Medulla oblongata (tissue), 1 donor: ENCODE data around the gene MBD1.
A peak's percentile ranks its signal among the peaks of the same experiment; 100 is the strongest.
"Not testable (repeated sequence)": the region's sequence is repeated elsewhere in the genome, so short reads cannot be mapped to it uniquely, and the experiment has no call there.

ENCODE experiments used
- DNase-seq: peaks from one replicate; pipeline ENCODE4 v3.0.0-alpha.2; 2015; ENCODE audit errors: extremely low spot score

Gene MBD1

DNA sequence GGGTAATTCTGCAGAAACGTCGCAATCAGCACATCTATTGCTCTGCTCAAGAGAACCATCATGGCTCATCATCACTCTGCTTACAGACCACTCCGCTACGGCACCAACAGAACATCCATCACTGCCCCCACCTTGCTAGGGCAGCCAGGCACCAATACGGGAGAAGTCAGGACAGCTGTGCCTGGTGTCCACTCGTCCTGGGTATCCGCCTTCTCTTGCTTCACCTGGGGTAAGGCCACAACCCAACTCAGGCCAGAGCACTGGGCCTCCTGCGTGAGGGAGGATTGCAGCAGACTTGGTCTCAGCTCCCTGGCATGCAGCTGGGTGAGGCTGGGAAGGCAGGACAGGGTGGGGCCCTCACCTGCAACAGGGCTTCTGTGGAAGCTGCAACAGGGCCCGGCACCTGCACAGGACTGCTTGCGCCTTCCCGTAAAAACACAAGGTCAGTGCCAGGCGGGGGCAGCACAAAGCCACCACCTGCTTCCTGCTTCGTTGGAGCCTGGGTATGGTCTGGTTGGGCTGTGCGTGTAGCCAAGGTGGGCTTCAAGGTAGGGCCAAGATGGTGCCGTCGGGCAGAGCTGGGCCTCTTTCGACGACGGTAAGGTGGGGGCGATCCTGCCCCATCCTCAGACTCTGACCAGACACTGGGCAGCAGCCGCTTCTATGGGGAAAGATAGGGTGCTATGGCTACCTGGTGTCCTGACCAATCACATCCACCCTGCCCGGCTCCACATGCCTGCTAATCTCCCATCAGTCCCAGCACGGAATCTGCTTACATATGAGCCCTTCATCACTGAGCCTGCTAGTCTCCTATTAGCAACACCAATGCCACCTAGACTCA, 7.9 kb downstream of the MBD1 start:
- DNase-seq: no peak

DNA sequence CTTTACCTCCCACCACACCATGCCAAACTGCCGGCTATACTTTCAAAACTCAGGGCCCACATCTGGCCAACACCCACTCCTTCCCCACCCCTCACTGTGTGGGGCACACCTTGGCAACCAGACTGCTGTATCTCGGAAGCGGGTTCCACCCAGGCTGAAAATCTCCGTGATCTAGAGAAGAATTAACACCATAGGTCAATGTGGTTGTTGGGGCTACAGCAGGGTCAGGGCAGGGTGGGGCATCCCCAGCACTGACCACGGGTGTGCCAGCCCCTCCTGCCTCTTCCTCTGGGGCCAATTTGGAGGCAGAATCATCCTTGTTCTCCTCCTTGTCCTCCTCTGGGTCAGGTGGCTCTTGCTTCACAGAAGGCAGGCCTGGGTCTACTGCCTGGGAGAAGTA, 8.8 kb downstream of the MBD1 start:
- no peak for DNase-seq

DNA sequence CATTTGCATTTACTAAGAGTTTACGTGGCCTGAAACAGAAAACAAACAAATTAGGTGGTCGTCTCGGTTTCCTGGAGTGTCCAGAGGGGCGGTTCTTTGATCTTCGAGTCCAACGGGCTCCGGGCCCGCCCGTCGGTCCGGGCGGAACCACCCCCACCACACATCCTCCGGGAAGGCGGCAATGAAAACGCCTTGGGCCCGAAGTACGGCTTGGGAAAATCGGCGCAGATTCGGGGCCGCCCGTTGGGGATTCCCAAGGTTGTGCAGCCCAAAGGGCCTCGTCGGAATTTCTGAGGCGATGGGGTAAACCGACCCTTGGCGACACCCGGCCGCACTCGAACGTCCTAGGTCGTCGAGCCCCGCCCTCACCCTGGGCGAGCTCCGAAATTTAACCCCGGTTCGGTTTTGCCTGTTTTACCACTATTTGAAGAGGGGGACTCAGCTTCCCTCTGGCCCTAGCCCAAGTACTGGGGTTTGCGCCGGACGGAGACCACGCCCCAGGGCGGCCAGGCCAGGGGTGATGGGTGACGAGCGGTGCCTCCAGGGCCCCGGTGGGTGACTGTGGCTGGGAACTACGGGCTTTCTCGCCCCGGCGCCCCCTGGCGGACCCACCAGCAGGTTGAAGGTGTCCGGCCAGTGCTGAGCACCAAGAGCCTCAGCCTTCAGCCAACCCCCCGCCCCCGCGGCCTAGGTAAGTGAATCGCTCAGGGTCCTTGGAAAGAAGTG, 13.1 kb downstream of the MBD1 start:
- DNase-seq: peak; percentile 71

DNA sequence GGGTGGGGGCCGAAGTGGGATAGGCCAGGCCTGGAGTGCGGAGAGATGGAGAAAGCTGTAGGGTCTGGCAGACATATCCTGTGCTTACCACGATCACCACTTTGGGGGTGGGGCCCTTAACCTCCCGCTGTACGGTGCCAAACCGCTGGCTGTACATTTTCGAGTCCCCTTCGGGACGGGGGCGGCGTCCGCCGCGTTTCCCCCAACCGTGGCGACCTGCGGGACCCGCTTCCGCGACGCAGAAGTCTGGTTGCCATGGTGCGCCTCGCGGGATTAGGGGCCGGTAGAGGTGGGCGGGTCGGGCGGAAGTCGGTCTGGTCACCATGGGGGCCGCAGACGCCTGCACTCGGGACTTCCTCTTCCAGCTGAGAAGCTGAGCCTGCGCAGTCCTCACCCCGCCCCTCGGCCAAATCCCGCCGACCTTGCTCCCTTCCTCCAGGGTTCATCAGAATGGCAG, 15.0 kb downstream of the MBD1 start, which contains the start of gene CFAP53:
Gene CFAP53, minus strand, starts transcription at position 248 of the 457 bp plus-strand sequence. Its CDS starts 91 bp downstream, at position 157.
- DNase-seq: peak; percentile 88

DNA sequence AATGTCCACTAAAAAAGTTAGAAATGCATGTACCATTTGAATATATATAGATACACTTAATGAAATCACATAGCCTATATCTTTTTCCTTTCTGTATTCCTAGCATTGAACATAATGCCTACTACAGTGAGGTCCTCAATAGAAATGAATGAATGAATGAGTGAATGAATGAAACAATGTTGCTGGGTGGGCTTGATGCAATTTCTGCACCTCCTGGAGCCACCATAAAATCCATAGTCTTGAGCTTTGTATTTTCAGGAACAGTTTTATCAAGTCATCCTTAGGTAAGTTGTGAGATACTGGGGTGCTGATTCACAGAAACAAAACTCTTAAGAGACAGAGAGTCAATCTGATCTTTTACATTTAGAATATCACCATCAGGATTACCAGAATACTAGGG, 18.3 kb downstream of the MBD1 start:
- no peak for DNase-seq

DNA sequence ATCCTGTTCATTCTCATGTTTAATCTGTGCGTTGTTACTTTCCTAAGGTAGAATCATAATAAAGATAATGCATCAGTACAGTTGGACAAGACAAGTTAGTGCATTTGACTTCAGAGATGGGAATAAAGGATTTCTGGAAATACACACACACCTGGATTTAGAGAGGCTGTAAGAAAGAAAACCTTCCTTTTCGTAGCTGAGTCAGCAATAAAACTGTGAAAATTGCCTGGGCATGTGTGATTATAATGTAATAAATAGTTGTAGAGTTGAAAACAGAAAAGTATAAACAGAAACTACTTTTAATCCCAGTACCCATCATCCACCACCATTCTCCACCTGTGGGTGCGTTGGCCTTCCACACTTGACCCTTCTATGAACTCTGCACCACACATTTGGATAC, 30.4 kb downstream of the MBD1 start:
- no peak for DNase-seq

DNA sequence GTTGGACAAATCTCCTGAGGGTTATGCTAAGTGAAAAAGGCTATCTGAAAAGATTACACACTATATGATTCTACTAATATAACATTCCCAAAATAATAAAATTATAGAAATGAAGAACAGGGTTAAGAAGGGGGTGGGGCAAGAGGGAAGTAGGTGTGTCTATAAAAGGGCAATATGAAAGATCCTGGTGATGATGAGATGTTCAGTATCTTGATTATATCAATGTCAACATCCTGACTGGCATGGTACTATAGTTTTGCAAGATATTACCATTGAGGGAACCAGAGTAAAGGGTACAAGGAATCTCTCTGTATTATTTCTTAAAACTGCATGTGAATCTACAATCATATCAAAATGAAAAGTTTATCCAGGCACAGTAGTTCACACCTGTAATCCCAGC, 31.7 kb downstream of the MBD1 start:
- DNase-seq: no peak

DNA sequence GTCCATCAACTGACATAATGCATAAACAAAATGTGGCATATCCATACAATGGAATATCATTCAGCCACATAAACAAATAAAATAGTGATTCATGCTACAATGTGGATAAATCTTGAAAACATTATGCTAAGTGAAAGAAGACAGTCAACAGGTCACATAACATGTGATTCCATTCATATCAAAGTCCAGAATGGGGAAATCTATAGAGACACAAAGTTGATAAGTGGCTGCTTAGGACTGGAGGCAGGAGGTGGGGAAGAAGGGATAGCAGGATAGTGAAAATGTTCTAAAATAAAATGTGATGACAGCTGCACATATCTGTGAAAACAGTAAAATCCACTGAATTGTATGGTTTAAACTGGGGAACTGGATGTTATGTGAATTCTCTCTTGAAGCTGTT, 33.8 kb downstream of the MBD1 start:
- DNase-seq: no peak

DNA sequence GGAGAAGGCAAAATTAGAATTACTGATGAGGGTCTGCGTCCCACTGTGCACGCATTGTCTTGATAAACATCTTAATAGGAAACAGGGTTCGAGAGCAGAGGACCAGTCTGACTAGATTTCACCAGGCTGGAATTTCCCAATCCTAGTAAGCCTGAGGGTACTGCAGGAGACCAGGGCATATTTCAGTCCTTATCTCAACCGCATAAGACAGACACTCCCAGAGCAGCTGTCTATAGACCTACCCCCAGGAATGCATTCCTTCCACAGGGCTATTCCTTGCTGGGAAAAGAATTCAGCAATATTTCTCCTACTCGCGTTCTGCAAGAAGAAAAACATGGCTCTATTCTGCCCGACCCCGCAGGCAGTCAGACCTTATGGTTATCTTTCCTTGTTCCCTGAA, 39.6 kb downstream of the MBD1 start:
- not testable (repeated sequence) for DNase-seq

DNA sequence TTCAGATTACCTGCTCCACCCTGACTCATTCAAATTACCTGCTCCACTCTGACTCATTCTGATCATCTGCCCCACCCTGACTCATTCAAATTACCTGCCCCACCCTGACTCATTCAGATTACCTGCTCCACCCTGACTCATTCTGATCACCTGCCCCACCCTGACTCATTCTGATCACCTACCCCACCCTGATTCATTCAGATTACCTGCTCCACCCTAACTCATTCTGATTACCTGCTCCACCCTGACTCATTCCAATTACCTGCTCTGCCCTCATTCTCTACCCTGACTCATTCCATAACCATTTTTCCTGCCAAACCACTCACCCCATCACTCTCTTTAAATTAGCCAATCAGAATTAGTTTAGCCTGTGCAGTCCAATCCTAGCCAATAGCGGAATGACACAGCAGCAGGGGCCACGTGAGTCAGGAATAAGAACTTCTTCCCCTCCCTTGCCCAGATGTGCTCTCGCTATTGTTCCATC, 41.2 kb downstream of the MBD1 start:
- no peak for DNase-seq

DNA sequence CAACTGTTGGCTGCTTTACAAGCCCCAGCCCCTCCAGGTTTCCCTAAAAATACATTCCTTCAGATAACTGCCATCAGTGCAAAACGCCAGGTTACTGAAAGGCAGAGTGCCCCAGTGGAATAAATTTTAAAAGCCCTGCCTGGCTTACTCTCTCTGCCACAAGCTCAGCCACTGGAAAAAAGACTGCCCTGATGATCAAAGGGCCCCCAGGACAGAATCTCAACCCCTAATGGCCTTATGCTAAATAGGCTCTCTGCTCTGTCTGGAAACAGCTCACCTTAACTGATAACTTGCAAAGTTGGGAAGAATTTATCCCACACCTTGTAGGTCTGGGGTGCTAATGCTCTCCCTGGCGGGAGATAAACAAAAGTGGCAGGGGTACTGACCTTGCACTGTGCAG, 48.9 kb downstream of the MBD1 start:
- no peak for DNase-seq

DNA sequence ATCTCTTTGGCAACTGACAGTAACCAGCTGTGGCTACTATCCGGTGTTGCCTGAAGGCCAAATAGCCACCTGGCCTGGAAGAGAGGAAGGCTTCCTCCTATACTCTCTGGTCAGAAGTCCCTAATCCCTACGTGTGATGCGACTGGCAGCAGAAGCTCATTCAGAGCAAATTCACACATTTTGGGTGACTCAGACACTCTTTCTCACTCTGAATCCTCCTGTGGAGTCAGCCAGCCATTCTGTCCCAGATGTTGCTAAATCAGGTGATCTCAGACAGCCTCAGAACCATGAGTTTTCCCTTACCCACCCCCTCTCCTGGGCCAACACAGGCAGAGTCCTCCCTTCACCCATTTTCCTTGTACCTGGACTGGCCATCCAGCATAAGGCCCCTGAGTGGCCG, 49.7 kb downstream of the MBD1 start:
- DNase-seq: no peak

DNA sequence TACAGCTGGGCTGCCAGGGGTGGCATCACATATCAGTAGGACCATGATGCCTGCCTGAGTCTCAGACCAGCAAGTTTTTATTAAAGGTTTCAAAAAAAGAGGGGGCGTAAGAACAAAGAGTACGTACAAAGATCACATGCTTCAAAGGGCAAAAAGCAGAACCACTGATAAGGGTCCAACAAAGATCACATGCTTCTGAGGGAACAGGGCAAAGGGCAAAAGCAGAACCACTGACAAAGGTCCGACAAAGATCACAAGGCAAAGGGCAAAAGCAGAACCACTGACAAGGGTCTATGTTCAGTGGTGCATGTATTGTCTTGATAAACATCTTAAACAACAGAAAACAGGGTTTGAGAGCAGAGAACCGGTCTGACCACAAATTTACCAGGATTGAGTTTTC, 61.1 kb downstream of the MBD1 start:
- DNase-seq: not testable (repeated sequence)
